Smooth muscle cell of the brain vasculature (primary cell): Measurements from ENCODE around the gene TWF1.
"Not testable (repeated sequence)": the region's sequence is repeated elsewhere in the genome, so short reads cannot be mapped to it uniquely, and the experiment has no call there.

ENCODE experiments used
- DNase-seq: peaks from one replicate; pipeline ENCODE4 v3.0.0-alpha.2; 2012; ENCODE audit warnings: low read depth, low spot score

Gene TWF1

GRCh38 chr12:43805149-43805859, 813 bp downstream of the TWF1 start:
- no peak for DNase-seq

DNA sequence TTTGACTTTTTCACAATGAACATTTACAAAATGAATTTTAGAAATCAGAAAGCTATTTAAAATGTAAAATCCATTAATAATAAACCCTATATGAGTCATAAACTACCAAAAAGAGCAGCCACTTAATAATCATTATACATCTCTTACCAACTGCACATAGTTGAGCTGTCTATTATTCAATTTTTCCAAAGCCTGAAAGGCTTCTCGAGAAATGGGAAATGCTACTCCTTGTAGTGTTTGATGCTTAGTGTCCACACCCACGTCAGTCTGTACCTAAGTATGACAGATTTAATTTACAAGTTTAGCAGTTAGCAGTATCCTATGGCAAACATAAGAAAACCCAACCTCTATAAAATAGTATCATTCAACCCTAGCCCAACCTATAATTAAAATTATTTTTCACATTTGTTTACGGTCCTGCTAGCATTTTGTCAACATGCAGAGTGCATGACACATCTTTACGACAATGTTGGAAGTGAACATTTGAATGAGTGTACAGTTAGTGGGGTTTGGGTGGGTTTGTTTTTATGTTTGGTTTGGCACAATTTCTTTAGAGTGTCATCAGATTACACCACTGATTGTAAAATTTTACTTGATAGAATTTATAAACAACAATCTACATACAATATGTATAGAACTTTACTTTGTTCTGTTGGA, 8.4 kb downstream of the TWF1 start:
- DNase-seq = no peak

DNA sequence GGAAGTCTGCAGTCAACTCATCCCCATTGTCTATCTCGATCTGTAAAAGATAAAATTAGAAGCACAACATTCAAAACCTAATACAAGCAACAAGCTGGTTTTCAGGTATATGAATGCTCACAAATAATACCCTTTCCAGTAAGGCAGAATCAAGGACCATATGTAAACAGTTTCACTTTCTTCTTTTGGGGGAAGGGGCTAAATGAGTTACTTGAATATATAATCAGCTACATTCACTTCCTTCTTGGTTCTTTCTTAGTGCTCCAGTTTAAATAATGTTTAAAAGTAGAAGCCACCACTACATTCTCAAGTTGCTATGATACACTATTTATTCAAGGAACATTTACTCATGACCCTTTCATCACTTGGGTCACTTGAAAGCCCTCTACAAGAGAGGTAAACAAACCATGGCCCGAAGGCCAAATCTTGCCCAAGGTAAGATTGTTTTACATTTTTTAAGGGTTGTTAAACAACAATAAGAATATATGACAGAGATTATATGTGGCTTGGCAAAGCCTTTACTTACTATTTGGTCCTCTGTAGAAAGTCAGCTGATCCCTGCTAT, 10.3 kb downstream of the TWF1 start:
- DNase-seq = no peak

DNA sequence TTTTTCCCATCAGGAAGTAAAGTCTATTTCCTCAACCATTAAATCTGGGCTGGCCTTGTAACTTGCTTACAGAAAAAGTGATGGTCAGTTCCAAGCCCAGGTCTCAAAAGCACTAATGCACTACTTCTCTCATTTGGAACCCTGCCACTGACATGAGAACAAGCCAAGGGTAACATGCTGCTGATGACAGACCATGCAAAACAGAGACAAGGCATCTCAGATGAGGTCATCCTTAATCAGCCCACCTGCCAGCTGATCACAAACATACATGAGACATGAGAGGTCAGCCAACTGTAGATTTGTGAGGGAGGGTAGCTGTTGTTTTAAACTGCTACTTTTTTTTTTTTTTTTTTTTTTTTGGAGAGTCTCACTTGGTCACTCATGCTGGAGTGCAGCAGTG, 16.2 kb downstream of the TWF1 start:
- DNase-seq = no peak

DNA sequence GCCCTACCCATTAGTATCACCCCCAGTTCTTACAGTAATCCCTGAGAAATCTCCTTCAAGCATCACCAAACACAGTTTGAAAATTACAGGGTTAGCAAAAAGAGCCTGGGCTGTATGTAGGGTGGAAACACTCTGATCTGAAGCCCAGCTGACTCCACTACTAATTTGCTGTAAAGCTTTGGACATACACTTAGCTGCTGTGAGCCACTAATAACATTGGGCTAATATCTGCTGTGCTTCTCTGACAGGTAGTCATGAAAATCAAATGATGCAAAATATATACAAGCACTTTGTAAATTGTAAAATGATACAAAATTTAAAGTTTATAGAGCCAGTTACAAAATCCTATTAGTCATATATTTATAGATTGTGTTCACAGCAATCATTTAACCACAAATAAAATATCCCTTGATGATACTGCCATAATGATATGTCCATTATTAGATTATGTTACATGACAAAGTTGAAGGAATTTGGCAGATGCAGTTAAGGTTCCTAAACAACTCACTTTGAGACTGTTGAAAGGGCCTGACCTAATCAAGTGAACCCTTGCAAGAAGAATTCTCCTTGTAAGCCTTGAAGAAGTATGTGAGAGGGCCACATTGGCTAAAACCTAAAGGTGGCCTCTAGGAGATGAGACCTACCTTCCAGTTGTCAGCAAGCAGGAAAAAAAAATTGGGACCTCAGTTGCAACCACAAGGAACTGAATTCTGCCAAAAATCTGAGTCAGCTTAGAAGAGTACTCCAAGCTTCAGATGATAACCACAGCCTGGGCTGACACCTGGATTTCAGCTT, 19.0 kb downstream of the TWF1 start:
- DNase-seq = no peak

- no peak for DNase-seq
These were observed 29.6 kb downstream of the TWF1 start for GRCh38 chr12:43776498-43776897.

DNA sequence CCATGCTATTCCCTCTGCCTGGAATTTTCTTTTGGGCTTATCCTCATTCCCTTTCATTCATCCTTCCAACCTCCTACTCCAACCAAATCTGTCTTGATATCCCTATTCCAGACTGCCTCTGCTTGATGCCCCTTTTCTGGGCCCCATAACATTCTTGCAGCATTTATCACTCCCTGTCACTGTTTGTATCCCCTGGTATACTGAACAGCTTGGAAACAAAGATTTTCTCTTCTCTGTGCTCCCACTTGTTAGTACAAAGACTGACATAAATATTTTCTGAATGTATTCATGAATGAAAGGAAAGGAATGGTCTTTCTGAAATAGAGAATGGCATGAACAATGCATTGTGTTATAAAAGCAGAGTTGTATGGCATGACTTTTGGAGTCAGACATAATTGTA, 39.8 kb downstream of the TWF1 start:
- no peak for DNase-seq

- DNase-seq = no peak
These were observed 41.6 kb downstream of the TWF1 start for GRCh38 chr12:43764528-43764927.

DNA sequence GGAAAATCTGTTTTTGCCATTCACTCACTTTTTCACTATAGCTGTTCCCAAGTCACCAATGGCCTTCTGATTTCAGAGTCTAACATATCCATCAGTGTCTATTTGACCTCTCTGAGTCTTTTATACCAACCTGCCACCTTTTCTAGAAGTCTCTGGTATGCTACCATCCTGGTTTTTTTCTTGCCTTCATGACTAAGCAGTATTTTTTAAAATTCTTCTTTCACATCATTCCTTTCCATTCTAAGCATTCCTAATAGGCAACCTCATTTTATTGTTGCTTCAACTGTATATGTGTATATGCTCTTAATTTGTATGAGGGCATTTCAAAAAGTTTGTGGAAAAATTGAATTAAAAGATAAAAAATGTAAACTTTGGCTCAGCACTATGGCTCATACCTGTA, 42.3 kb downstream of the TWF1 start:
- no peak for DNase-seq

DNA sequence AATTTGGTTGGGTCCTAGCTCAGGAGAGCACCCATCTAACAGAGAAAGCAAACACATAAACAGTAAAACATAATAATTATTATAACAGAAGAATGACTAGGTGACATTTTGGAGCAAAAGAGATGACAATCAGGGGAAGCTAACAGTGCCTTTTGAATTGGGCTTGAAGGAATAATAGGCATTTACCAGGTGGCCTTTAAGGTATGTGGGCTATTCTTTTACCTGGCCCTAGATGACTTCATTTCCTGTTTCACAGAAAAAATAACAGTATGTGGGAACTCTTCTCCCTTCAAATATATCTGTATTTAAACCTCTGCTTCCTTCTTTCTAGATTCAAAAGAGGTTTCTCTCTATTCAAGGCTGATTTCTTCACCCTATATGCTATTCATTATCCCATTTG, 43.5 kb downstream of the TWF1 start:
- DNase-seq = no peak

GRCh38 chr12:43761500-43761899, 44.6 kb downstream of the TWF1 start:
- no peak for DNase-seq

GRCh38 chr12:43760396-43760795, 45.7 kb downstream of the TWF1 start:
- no peak for DNase-seq

DNA sequence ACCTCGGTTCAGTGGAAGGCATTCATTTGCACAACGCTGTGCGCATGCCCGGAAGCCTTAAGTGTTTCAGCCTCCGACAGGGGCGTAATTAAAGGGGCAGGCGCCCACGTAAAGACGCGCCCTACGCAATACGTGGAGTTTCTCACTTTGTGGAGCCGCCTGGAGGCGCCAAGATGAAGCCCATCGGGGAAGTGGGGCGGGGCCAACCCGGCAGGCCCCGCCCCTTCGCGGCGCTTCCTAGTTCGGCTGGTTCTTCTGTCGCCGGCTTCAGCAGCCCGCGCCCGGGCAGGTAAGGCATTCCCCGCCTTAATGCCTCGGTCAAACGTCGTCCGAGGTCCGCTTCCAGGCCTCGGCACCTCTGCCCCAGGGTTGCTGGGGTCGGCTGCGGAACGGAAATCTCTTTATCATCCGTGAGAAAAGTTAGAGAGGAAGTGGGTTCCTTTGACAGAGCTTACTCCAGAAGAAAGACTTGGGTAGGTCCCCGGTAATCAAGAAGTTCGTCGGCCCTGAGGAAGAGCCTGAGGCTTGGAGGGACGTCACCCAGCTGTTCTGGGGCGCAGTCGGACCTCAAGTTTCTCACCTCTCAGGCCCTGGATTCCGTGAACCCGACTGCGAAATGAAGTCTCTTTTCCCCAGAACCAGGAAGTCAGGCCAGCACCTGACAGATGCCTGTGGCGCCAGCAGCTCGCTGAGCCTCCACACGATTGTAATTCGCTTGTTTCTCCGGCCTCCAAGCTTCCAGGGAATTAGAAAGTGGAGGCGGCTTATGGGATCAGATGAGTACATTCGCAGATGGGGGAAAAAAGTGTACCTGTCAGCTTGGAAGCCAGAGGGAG, 47.2 kb downstream of the TWF1 start, which contains the start of the genes IRAK4 and PUS7L:
IRAK4 (plus strand) TSS at position 224 of the 836 bp plus-strand sequence. CDS start 9,161 bp downstream, outside the sequence.
PUS7L (minus strand) TSS at position 63 of the 836 bp plus-strand sequence. CDS start 3,545 bp downstream, outside the sequence.
- peak; percentile 95 for DNase-seq

GRCh38 chr12:43758247-43758727, 47.8 kb downstream of the TWF1 start:
- DNase-seq = no peak

- DNase-seq = no peak
These were observed 52.1 kb downstream of the TWF1 start for GRCh38 chr12:43754015-43754414.

- DNase-seq = not testable (repeated sequence)
These were observed 54.8 kb downstream of the TWF1 start for GRCh38 chr12:43751360-43751759.

GRCh38 chr12:43750814-43751213, 55.3 kb downstream of the TWF1 start:
- no peak for DNase-seq

DNA sequence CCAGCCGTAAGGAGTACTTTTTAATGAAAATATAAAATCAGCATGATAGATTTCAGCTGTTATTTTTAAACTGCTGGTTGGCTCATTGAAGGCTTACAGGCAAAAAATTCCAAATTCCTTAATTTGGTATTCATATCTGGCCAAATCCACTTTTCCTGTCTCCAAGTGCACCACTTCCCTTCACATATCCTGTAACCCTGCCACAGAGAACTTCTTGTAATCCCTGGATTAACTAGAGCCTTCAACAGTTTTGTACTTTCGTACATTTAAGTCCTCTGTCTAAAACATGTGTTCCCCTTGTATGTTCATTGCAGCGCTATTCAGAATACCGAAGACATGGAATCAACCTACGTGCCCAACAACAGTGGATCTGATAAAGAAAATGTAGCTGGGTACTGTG, 57.1 kb downstream of the TWF1 start:
- DNase-seq = no peak

GRCh38 chr12:43744826-43745225, 61.3 kb downstream of the TWF1 start:
- no peak for DNase-seq
